WTC11 (cell line): ENCODE data around the gene TSEN15. TPM values are rescaled to one million over a fixed set of nuclear protein-coding genes. Genes with fewer than 3 reads are reported as not detected.

Experiments used
- ATAC-seq: fragments of 200-7000 bp; cut with Tn5 transposase; 2 replicates; pipeline ENCODE4 v1.10.0; 2021; ENCODE audit warnings: mild to moderate bottlenecking, moderate library complexity
- CTCF ChIA-PET: fragments of 300-600 bp; sonication (Branson Sonifier 250); formaldehyde crosslinking; loops from one replicate; lab custom pipeline; 2021; ENCODE audit warnings: antibody characterized with exemption; lab: Charles Lee
- POLR2A ChIA-PET: fragments of 350-600 bp; sonication (Branson Sonifier 250); formaldehyde crosslinking; loops from one replicate; lab custom pipeline; 2021; ENCODE audit warnings: antibody characterized with exemption; lab: Charles Lee
- DNase-seq: peaks from one replicate; pipeline ENCODE4 v3.0.0; 2021; ENCODE audit warnings: low spot score
- H3K27ac Mint-ChIP-seq: 2 replicates; pipeline ENCODE4 v1.8.0; 2021; ENCODE audit warnings: mixed read lengths
- H3K27me3 Mint-ChIP-seq: 2 replicates; pipeline ENCODE4 v1.8.0; 2021; ENCODE audit warnings: low read depth, mild to moderate bottlenecking, moderate library complexity, mixed read lengths
- H3K36me3 Mint-ChIP-seq: 2 replicates; pipeline ENCODE4 v1.8.0; 2021; ENCODE audit warnings: mixed read lengths
- H3K4me1 Mint-ChIP-seq: 2 replicates; pipeline ENCODE4 v1.8.0; 2022; ENCODE audit warnings: mixed read lengths
- H3K4me3 Mint-ChIP-seq: 2 replicates; pipeline ENCODE4 v1.8.0; 2021; ENCODE audit warnings: mild to moderate bottlenecking, moderate library complexity, mixed read lengths
- H3K9me3 Mint-ChIP-seq: 2 replicates; pipeline ENCODE4 v1.8.0; 2021; ENCODE audit warnings: mixed read lengths
- ATF6 ChIP-seq: sonication (generic); formaldehyde crosslinking; IDR thresholded peaks from 2 replicates; pipeline ENCODE4 v1.8.1; 2023; ENCODE audit warnings: mild to moderate bottlenecking, missing genetic modification reagents
- CBFB ChIP-seq: sonication (generic); formaldehyde crosslinking; IDR thresholded peaks from 2 replicates; pipeline ENCODE4 v1.8.1; 2022; ENCODE audit warnings: mild to moderate bottlenecking, low read depth, missing genetic modification reagents
- ELF4 ChIP-seq: sonication (generic); formaldehyde crosslinking; IDR thresholded peaks from 2 replicates; pipeline ENCODE4 v1.8.1; 2022; ENCODE audit warnings: low read depth, mild to moderate bottlenecking, moderate library complexity, missing genetic modification reagents
- FOXK1 ChIP-seq: sonication (generic); formaldehyde crosslinking; IDR thresholded peaks from 2 replicates; pipeline ENCODE4 v1.8.0; 2022; ENCODE audit warnings: mild to moderate bottlenecking, moderate library complexity, missing genetic modification reagents
- IRF2 ChIP-seq: sonication (generic); formaldehyde crosslinking; IDR thresholded peaks from 2 replicates; pipeline ENCODE4 v1.8.0; 2022; ENCODE audit warnings: low read depth, missing genetic modification reagents, borderline replicate concordance
- NFYB ChIP-seq: sonication (generic); formaldehyde crosslinking; conservative IDR thresholded peaks from 2 replicates; pipeline ENCODE4 v1.8.0; 2022; ENCODE audit warnings: low read depth, missing genetic modification reagents
- PRDM15 ChIP-seq: sonication (generic); formaldehyde crosslinking; IDR thresholded peaks from 2 replicates; pipeline ENCODE4 v1.8.0; 2022; ENCODE audit warnings: missing genetic modification reagents
- PRRX2 ChIP-seq: fragments of 250-450 bp; sonication (Bioruptor Pico); IDR thresholded peaks from 2 replicates; pipeline ENCODE4 v1.8.0; 2021; ENCODE audit warnings: mild to moderate bottlenecking
- RORB ChIP-seq: fragments of 250-450 bp; sonication (Bioruptor Pico); IDR thresholded peaks from 2 replicates; pipeline ENCODE4 v1.9.0; 2021; ENCODE audit warnings: mild to moderate bottlenecking
- SMAD3 ChIP-seq: sonication (generic); formaldehyde crosslinking; IDR thresholded peaks from 2 replicates; pipeline ENCODE4 v1.8.0; 2022; ENCODE audit warnings: missing genetic modification reagents, mild to moderate bottlenecking, borderline replicate concordance
- SP1 ChIP-seq: sonication (generic); formaldehyde crosslinking; conservative IDR thresholded peaks from 2 replicates; pipeline ENCODE4 v1.8.1; 2022; ENCODE audit warnings: missing genetic modification reagents
- STAT6 ChIP-seq: sonication (generic); formaldehyde crosslinking; conservative IDR thresholded peaks from 2 replicates; pipeline ENCODE4 v1.8.1; 2023; ENCODE audit warnings: mild to moderate bottlenecking, low read depth, missing genetic modification reagents, moderate library complexity
- TP53 ChIP-seq: sonication (generic); formaldehyde crosslinking; IDR thresholded peaks from 2 replicates; pipeline ENCODE4 v1.8.1; 2023; ENCODE audit warnings: mild to moderate bottlenecking, missing genetic modification reagents
- USF2 ChIP-seq: sonication (generic); formaldehyde crosslinking; IDR thresholded peaks from 2 replicates; pipeline ENCODE4 v1.8.1; 2023; ENCODE audit warnings: mild to moderate bottlenecking, missing genetic modification reagents, moderate library complexity
- ZNF138 ChIP-seq: sonication (generic); formaldehyde crosslinking; conservative IDR thresholded peaks from 2 replicates; pipeline ENCODE4 v1.8.1; 2022; ENCODE audit warnings: mild to moderate bottlenecking, moderate library complexity, missing genetic modification reagents
- ZNF396 ChIP-seq: fragments of 250-450 bp; sonication (Bioruptor Pico); IDR thresholded peaks from 2 replicates; pipeline ENCODE4 v1.8.0; 2021; ENCODE audit warnings: mild to moderate bottlenecking, moderate library complexity, borderline replicate concordance
- ZNF416 ChIP-seq: fragments of 250-450 bp; sonication (Bioruptor Pico); IDR thresholded peaks from 2 replicates; pipeline ENCODE4 v1.9.0; 2021; ENCODE audit warnings: mild to moderate bottlenecking, inconsistent platforms
- ZNF532 ChIP-seq: fragments of 250-450 bp; sonication (Bioruptor Pico); IDR thresholded peaks from 2 replicates; pipeline ENCODE4 v1.9.0; 2021; ENCODE audit warnings: mild to moderate bottlenecking, borderline replicate concordance
- total RNA-seq: library from RNA; stranded (reverse); gene quantifications from 3 replicates; pipeline ENCODE4 v1.2.3, GENCODE V29; 2021
- TF ChIP-seq, protein P1 (sequence below): fragments of 250-450 bp; sonication (Bioruptor Pico); IDR thresholded peaks from 2 replicates; pipeline ENCODE4 v1.8.0; 2021; ENCODE audit warnings: mild to moderate bottlenecking

The TSEN15 gene
- total RNA-seq, 1 experiment from 2014 or later, result 23.8 TPM

DNA sequence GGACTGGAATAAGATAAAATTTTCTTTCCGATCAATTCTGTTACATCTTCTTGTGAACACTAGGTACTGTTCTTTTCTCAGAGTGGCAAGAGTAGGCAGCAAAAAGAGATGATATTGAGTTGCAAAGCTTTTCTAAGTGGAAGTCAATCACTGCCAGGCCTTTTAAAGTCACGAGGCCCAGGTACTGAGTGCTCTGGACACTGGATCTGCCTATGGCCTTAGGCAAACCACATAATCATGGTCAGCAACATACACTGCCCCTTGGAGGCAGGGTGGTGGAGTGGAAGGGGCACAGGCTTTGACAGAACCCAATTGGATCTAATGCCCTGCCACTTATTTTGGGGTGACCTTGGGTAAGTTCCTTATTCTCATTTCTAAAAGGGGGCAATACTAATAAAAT lies 41.5 kb downstream of the TSEN15 start:
- peaks cover 6% of the 10 kb centered on the region; the same call in 1 of the 2 replicates for H3K36me3 Mint-ChIP-seq
- no peak overlapping the region for H3K4me3 Mint-ChIP-seq
- no peak for DNase-seq
- no peaks in the 10 kb centered on the region for H3K4me1 Mint-ChIP-seq
- no peak overlapping the region for H3K27ac Mint-ChIP-seq
- POLR2A ChIA-PET, result no interaction called here
- no peaks in the 10 kb centered on the region for H3K27me3 Mint-ChIP-seq
- CTCF ChIA-PET, result no interaction called here
- no peaks in the 10 kb centered on the region; the same call in 1 of the 2 replicates for H3K9me3 Mint-ChIP-seq
- ATAC-seq, result no peak
- TF ChIP-seq ATF6 (CRISPR knock-in tag) (no peak), NFYB (CRISPR knock-in tag) (no peak), ELF4 (no peak), RORB (CRISPR knock-in tag) (no peak), IRF2 (no peak), USF2 (CRISPR knock-in tag) (no peak), ZNF416 (CRISPR knock-in tag) (no peak), PRRX2 (CRISPR knock-in tag) (no peak), STAT6 (no peak), PRDM15 (CRISPR knock-in tag) (no peak)

DNA sequence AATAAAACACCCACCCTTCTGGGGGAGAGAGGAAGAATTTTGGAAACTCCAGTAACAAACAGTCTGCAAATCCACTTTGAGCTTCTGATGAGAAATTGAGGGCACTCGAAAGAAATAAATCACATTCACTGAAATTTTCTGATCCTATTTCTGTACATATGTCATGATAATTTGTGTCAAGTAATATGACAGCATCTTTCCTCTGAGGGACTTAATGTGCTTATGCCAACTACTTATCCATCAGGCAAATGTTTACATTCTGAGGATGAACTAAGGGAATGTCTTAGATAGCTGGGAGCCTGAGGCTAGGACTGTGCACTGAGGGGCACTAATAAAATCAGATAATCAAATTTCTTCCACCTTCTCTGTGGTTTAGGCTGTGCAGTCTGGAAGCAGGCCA lies 44.5 kb downstream of the TSEN15 start:
- Mint-ChIP-seq H3K4me3 (no peak overlapping the region), H3K9me3 (no peaks in the 10 kb centered on the region; the same call in 1 of the 2 replicates), H3K27ac (no peak overlapping the region), H3K36me3 (peaks cover 6% of the 10 kb centered on the region; the same call in 1 of the 2 replicates), H3K27me3 (no peaks in the 10 kb centered on the region), H3K4me1 (no peaks in the 10 kb centered on the region)
- DNase-seq (no peak), ATAC-seq (no peak)
- POLR2A ChIA-PET, result no interaction called here
- CTCF ChIA-PET, result no interaction called here
- TF ChIP-seq TP53 (CRISPR knock-in tag), result no peak
- no peak for TF ChIP-seq ZNF532 (CRISPR knock-in tag)
- TF ChIP-seq ZNF138 (CRISPR knock-in tag), result no peak
- no peak for TF ChIP-seq NFYB (CRISPR knock-in tag)
- TF ChIP-seq FOXK1 (CRISPR knock-in tag), result no peak
- no peak for TF ChIP-seq ATF6 (CRISPR knock-in tag)
- no peak for TF ChIP-seq ZNF396 (CRISPR knock-in tag)
- TF ChIP-seq SP1, result no peak
- TF ChIP-seq SMAD3 (CRISPR knock-in tag), result no peak
- TF ChIP-seq, protein P1, sequence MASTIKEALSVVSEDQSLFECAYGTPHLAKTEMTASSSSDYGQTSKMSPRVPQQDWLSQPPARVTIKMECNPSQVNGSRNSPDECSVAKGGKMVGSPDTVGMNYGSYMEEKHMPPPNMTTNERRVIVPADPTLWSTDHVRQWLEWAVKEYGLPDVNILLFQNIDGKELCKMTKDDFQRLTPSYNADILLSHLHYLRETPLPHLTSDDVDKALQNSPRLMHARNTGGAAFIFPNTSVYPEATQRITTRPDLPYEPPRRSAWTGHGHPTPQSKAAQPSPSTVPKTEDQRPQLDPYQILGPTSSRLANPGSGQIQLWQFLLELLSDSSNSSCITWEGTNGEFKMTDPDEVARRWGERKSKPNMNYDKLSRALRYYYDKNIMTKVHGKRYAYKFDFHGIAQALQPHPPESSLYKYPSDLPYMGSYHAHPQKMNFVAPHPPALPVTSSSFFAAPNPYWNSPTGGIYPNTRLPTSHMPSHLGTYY (CRISPR knock-in tag), result no peak
- TF ChIP-seq CBFB (CRISPR knock-in tag), result no peak
